Ovary (tissue), 9 donors: ENCODE results near the gene MAZ. TPM values are rescaled to one million over a fixed set of nuclear protein-coding genes. Genes with fewer than 3 reads are reported as not detected.

Source experiments
- DNase-seq, 5 donors: peaks; one replicate each; pipeline ENCODE4 v3.0.0-alpha.2; 2019 to 2020
- H3K27ac ChIP-seq, 2 donors: fragments of 200-600 bp; one replicate each; pipeline versions ENCODE4 v1.5.1 to v1.8.0; 2019 to 2022
- H3K27me3 ChIP-seq: fragments of 200-600 bp; one replicate; pipeline ENCODE4 v1.8.0; 2022
- H3K36me3 ChIP-seq: fragments of 200-600 bp; sonication (generic); one replicate; pipeline ENCODE4 v1.5.1; 2019
- H3K4me1 ChIP-seq: one replicate; pipeline ENCODE4 v1.8.1; 2013; ENCODE audit warnings: mild to moderate bottlenecking, moderate library complexity; ENCODE audit not compliant: insufficient read depth
- H3K4me3 ChIP-seq: fragments of 200-600 bp; sonication (generic); one replicate; pipeline ENCODE4 v1.5.1; 2017
- H3K9me3 ChIP-seq, 2 donors: fragments of 200-600 bp in 1 of 2; sonication (generic) in 1 of 2; one replicate each; pipeline versions ENCODE4 v1.5.1 to v1.8.1; 2013 to 2019; ENCODE audit warnings: mild to moderate bottlenecking in 1 of 2, moderate library complexity in 1 of 2
- CTCF ChIP-seq, 3 donors: fragments of 450-650 bp in 2 of 3; fragments of 200-600 bp in 1 of 3; IDR thresholded peaks; one replicate each; pipeline versions ENCODE4 v1.5.1 to v1.8.0; 2016 to 2022; ENCODE audit warnings: antibody characterized with exemption in 3 of 3, mild to moderate bottlenecking in 1 of 3
- EP300 ChIP-seq: sonication (generic); formaldehyde crosslinking; IDR thresholded peaks from one replicate; pipeline ENCODE4 v1.6.1; 2017; ENCODE audit warnings: antibody characterized with exemption
- POLR2A ChIP-seq: fragments of 450-650 bp; IDR thresholded peaks from one replicate; pipeline ENCODE4 v1.6.1; 2017; ENCODE audit warnings: antibody characterized with exemption, mild to moderate bottlenecking, moderate library complexity
- WGBS, 3 donors: extraction: QIAGEN DNeasy Blood & Tissue Kit in 1 of 3; methylation state at CpG; one replicate each; pipeline versions ENCODE4 v1.1.5 to v1.1.7; 2013 to 2017; 5-methylcytosine and 5-hydroxymethylcytosine counted together
- intact Hi-C, 4 donors: fragments of 100-400 bp; cut with DNase I; formaldehyde crosslinking; loops; one replicate each; pipeline versions ENCODE4 v1.11.0 to v1.15.1; 2022 to 2023
- polyA plus RNA-seq, 2 donors: library from polyadenylated mRNA; stranded (reverse); fragments of 200-250 nt in 1 of 2; fragments of 350-450 nt in 1 of 2; fragmentation: Illumina TruSeq in 1 of 2; extraction: RNeasy Lipid Tissue Mini Kit (QIAGEN cat#74804) in 1 of 2; gene quantifications; one replicate each; pipeline ENCODE4 v1.2.3, GENCODE V29; 2013 to 2014
- total RNA-seq, 7 donors: library from RNA; depleted of rRNA in 2 of 7; stranded (reverse); fragments of >200 nt in 2 of 7; fragmentation: NEBNext Ultra II Directional in 3 of 7; extraction: Animal tissue kit (Norgen Biotek cat#: 25700) in 3 of 7; gene quantifications; one replicate each; pipeline versions ENCODE4 v1.1.0 to v1.2.4, GENCODE V29; 2016 to 2023
- donor health status: DM: no; HTN: no; CAD: no; lungs with moderate emphysema.
- donor health status: DM: no; HTN: no; CAD: no.
- donor health status: Bipolar disorder and iron deficiency.
- donor health status: DM: yes; HTN: yes; CAD: no.
- donor health status: DM: no; HTN: no; CAD: no.
- donor health status: DM: yes; HTN: yes; CAD: no.

The MAZ gene
- total and polyA plus RNA-seq, 9 donors = 50.6 to 256 (median 167) TPM

- peak; percentile 97 to 98 (median 98) for DNase-seq
- intact Hi-C loops = loop anchor here in 2 of 4 donors (2.0 to 10.0 kb wide), 3 partner anchors 43 to 202 kb away; no protein-coding TSS in a partner anchor
- Histone ChIP-seq H3K4me3 (peak overlapping the region; percentile 68), H3K27me3 (no peaks in the 10 kb centered on the region), H3K27ac (peak overlapping the region; percentile 99), H3K36me3 (no peaks in the 10 kb centered on the region), H3K9me3 (no peaks in the 10 kb centered on the region), H3K4me1 (peaks cover 13% of the 10 kb centered on the region)
- 0 to 1% (median 1%) methylated on average over 33 to 92 of the region's 103 CpGs for WGBS, 3 donors
- peak in 2 of 3 donors; percentile 30 to 47 for TF ChIP-seq CTCF (IDR thresholded peaks at IDR 0.05)
- peak; percentile 94 for TF ChIP-seq POLR2A
- no peak for TF ChIP-seq EP300
Measured at GRCh38 chr16:29805232-29806098, 864 bp upstream of the MAZ start.

- Histone ChIP-seq H3K4me3 (peak overlapping the region; percentile 72), H3K9me3 (no peaks in the 10 kb centered on the region), H3K36me3 (no peaks in the 10 kb centered on the region), H3K4me1 (peaks cover 18% of the 10 kb centered on the region), H3K27ac (peak overlapping the region; percentile 76 to 89), H3K27me3 (no peaks in the 10 kb centered on the region)
- 1 to 2% (median 1%) methylated on average over 39 to 99 of the region's 99 CpGs for WGBS, 3 donors
- peak; percentile 67 to 80 (median 78) for DNase-seq
- intact Hi-C loops = loop anchor here in 2 of 4 donors (2.0 to 10.0 kb wide), 3 partner anchors 42 to 200 kb away; no protein-coding TSS in a partner anchor
- TF ChIP-seq CTCF (IDR thresholded peaks at IDR 0.05) (no peak), POLR2A (no peak), EP300 (no peak)
Measured at GRCh38 chr16:29806641-29807425, 504 bp downstream of the MAZ start.

- peak; percentile 84 to 89 (median 87) for DNase-seq
- H3K4me1 ChIP-seq = peaks cover 18% of the 10 kb centered on the region
- intact Hi-C loops = loop anchor here in 2 of 4 donors (2.0 to 10.0 kb wide), 3 partner anchors 41 to 200 kb away; no protein-coding TSS in a partner anchor
Measured at GRCh38 chr16:29807426-29808218, 1.3 kb downstream of the MAZ start.

More at GRCh38 chr16:29807426-29808218, 1.3 kb downstream of the MAZ start:
- Histone ChIP-seq H3K36me3 (no peaks in the 10 kb centered on the region), H3K9me3 (no peaks in the 10 kb centered on the region), H3K4me3 (peak overlapping the region; percentile 72), H3K27me3 (no peaks in the 10 kb centered on the region), H3K27ac (peak overlapping the region; percentile 74 to 89)
- 1 to 3% (median 2%) methylated on average over 44 to 69 of the region's 69 CpGs for WGBS, 3 donors
- TF ChIP-seq EP300 = no peak
- TF ChIP-seq POLR2A = no peak
- TF ChIP-seq CTCF (IDR thresholded peaks at IDR 0.05) = peak; percentile 35 to 81 (median 54)
